HG03521 (cell line): ENCODE data around the gene MYOD1.

Experiments used
- ATAC-seq: cut with Tn5 transposase; IDR thresholded peaks from one replicate; pipeline ENCODE4 v1.9.1; 2021; ENCODE audit warnings: mild to moderate bottlenecking, moderate library complexity; ENCODE audit not compliant: unreplicated experiment

Gene MYOD1

DNA sequence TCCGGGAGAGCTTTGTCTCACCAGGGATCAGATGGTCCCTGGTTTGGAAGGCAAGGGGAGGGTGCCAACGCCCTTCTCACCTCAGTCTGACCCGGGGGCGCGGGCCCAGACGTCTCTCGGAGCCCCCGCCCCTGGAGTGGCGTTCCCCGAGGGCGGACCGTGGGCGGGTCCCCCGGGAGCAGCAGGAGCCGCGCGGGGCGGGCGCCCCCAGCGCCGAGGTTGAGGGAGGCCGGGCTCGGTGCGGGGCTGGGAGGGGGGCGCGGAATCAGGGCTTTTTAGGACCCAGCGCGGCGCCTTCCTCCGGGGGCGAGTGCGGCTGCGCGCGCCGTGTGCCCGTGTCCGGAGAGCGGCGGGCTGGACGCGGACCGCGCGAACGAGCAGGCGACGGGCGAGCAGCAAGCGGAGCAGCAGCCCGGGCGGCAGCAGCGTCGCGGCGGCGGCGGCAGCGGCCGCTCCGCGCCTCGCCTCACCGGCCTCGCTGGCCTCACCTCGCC lies 15.1 kb downstream of the MYOD1 start, which contains the start of gene KCNC1:
Gene KCNC1 (plus strand): TSS at position 364 of the 494 bp plus-strand sequence. CDS start 1,222 bp downstream, outside the sequence.
- no peak for ATAC-seq

GRCh38 chr11:17734986-17735817 lies 15.8 kb downstream of the MYOD1 start:
- ATAC-seq: no peak

DNA sequence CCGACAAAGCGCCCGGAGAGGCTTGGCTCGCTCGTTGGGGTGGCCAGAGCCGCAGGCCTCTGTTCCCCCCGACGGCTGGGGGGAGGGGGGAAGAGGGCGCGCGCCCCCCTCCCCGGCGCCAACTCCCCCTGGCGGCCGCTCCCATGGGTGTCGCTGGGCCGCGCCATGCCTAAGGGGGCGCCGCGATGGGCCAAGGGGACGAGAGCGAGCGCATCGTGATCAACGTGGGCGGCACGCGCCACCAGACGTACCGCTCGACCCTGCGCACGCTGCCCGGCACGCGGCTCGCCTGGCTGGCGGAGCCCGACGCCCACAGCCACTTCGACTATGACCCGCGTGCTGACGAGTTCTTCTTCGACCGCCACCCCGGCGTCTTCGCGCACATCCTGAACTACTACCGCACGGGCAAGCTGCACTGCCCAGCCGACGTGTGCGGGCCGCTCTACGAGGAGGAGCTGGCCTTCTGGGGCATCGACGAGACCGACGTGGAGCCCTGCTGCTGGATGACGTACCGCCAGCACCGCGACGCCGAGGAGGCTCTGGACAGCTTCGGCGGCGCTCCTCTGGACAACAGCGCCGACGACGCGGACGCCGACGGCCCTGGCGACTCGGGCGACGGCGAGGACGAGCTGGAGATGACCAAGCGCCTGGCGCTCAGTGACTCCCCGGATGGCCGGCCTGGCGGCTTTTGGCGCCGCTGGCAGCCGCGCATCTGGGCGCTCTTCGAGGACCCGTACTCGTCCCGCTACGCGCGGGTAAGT lies 16.6 kb downstream of the MYOD1 start:
- no peak for ATAC-seq

DNA sequence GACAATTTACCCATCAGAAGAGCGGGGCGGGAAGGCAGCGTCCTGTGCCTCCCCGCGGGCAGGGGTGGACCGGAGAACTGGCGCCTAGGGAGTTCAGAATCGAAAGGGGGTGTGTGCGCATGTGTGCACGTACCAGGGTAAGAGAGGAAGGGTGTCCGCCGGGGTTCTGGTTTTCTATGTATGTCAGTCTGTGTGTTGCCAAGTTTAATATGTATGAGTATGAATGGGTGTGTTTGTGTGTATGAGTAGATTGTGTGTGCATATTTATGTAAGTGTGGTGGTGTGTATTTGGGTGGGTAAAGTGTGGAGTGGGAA lies 17.2 kb downstream of the MYOD1 start:
- ATAC-seq: no peak

DNA sequence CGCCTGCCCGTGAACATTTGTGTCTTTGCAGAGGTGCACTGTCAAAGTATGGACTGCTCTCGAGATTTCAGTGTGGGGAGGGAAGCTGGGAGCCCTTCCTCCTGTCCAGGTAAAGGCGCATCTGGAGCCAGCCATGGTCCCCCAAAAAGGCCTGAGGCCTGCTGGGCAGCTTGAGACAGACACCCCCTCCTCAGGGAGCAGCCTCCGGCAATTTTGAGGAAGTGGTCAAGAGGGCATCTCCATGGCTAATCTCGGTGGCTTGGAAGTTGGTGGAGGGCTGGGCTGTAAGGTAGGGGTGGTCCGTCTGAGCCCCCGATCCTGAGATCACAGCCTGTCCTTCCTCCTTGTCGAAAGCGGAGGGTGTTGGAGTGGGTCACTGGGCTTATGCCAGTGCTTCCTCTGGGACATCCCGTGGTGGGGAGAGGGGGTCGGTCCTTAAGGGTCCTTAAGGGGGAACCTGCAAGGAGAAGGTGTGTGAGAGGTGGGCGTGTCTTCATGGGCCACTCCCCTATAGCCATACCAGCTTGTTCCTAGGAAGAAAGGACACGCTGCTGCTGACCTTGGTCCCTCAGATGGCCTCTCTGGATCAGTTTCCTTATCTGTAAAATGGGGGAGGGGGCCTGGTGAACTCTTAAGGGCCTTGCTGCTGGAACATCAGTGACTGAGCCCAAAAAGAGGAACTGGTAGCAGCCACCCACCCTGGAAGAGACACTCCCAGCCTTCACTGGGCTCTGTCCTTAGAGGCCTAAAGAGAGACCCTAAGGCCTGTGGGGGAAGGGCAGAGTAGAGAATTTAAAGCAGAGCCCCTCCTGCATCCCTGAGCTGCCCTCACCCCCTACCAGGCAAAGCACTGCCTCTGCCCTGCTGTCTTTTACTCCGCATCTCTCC lies 17.8 kb downstream of the MYOD1 start:
- no peak for ATAC-seq

- no peak for ATAC-seq
Observed at GRCh38 chr11:17738151-17738973, 19.0 kb downstream of the MYOD1 start.

DNA sequence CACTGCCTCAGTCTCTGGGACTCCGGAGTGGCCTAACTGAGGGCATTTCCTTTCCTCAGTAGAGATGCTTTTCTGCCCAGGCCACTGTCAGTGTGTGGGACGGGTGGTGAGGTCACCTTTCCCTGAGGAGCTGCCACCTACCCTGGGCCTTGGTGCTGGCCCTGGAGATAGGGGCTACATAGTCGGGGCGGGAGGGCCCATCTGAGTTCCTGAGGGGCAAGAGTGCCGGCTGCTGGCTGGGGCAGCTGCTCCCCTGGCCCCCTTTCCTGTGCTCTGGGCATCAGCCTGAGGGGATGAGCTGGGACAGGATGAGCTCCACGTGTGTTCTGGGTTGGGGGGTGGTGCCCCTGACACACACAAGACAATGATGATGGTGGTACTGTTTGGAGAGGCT lies 20.6 kb downstream of the MYOD1 start:
- no peak for ATAC-seq

GRCh38 chr11:17740649-17741235 lies 21.4 kb downstream of the MYOD1 start:
- ATAC-seq: no peak

DNA sequence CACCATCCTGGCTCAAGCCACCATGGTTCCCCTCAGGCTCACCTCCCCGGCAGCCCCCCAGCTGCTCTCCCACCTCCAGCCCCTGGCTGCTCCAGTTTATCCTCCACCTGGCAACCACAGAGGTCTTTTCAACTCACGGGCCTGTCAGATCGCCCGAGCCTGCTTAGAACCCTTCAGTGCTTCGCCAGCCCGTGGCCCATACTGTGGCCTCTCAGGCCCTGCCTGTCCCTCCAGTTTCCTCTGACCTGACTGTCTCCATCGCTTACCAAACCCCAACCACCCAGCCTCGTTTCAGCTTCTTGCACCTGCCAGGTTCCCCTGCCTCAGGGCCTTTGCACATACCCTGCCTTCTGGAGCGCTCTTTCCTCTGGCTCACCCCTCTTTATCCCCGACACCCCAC lies 22.1 kb downstream of the MYOD1 start:
- no peak for ATAC-seq

- ATAC-seq: no peak
Observed at GRCh38 chr11:17742019-17742418, 22.6 kb downstream of the MYOD1 start.

DNA sequence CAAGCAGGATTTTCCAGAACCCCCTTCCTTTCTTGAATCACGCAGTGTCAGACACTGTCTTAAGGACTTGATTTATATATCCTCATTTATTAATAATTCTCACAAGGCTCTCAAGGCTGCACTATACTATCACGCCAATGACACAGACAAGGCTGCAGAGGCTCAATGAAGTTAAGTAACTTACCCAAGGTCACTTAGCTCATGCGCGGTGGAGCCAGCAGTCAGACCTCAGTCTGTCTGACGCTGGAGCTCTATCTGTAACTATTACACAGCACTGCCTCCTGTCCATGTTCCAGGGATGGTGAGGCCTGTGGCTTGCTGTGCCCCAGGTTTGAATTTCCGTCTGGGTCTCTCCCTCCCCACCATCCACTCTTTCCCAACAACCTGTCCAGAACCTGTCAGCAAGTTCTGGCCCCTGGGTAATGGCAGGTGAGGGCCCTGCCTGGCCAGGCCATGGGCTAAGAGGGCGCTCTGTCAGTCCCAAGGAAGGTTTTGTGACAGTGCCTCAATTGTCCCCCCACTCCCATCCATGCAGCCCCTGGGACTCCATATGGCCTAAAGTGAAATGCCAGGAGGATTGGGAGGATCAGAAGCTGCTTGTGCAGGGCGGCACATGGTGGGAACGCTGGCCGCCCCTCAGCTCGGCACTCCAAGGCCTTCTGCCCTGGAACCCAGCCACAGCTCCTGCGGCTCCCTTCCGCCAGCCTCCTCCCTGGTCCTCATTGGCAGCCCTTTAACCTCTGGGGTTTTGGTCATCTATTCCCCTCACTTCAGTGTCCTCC lies 23.8 kb downstream of the MYOD1 start:
- ATAC-seq: no peak

DNA sequence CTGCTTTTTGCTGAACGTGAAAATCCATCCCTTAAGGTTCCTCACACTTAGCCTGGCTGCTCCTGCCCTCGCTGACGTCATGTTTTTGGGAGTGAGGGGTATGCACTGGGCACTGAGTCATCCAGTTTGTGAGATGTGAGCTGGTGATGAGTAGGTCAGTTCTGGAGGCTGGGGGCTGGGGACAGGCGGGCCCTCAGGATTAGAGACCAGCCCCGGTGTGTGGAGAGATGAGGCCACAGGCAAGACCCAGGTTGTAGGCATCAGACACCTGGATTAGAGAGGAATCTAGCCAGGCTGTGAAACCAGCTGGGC lies 24.4 kb downstream of the MYOD1 start:
- no peak for ATAC-seq

GRCh38 chr11:17744151-17744940 lies 25.0 kb downstream of the MYOD1 start:
- ATAC-seq: no peak

- no peak for ATAC-seq
Observed at GRCh38 chr11:17745023-17745772, 25.8 kb downstream of the MYOD1 start.

GRCh38 chr11:17746096-17746495 lies 26.7 kb downstream of the MYOD1 start:
- no peak for ATAC-seq

GRCh38 chr11:17747131-17747955 lies 28.0 kb downstream of the MYOD1 start:
- ATAC-seq: no peak

- no peak for ATAC-seq
Observed at GRCh38 chr11:17748044-17748443, 28.7 kb downstream of the MYOD1 start.
